Neutrophil (primary cell): ENCODE data around the gene SHC2.

Experiments used
- H3K27ac ChIP-seq: fragments of 200-600 bp; sonication (generic); 2 replicates; pipeline ENCODE4 v1.5.1; 2016; ENCODE audit warnings: mild to moderate bottlenecking, moderate library complexity
- H3K27me3 ChIP-seq: fragments of 200-600 bp; sonication (generic); 2 replicates; pipeline ENCODE4 v1.6.0; 2016; ENCODE audit warnings: mild to moderate bottlenecking
- H3K36me3 ChIP-seq: fragments of 200-600 bp; sonication (generic); 2 replicates; pipeline ENCODE4 v1.5.1; 2017
- H3K4me1 ChIP-seq, 2 experiments: fragments of 200-600 bp in 1 of 2; sonication (generic) in 1 of 2; 1 replicate in 1 of 2; 2 replicates in 1 of 2; pipeline versions ENCODE4 v1.5.1 to v1.6.1; 2013 to 2016; ENCODE audit warnings: low read depth in 1 of 2, low read length in 1 of 2, mild to moderate bottlenecking in 1 of 2, moderate library complexity in 1 of 2; ENCODE audit not compliant: control insufficient read depth in 1 of 2, insufficient read depth in 1 of 2
- H3K4me3 ChIP-seq, 2 experiments: fragments of 200-600 bp in 1 of 2; sonication (generic) in 1 of 2; 1 replicate in 1 of 2; 2 replicates in 1 of 2; pipeline ENCODE4 v1.5.1; 2013 to 2016; ENCODE audit warnings: low read depth in 1 of 2, low read length in 1 of 2, mild to moderate bottlenecking in 1 of 2, moderate library complexity in 1 of 2
- H3K9me3 ChIP-seq: fragments of 200-600 bp; sonication (generic); 2 replicates; pipeline ENCODE4 v1.5.1; 2016
- CTCF ChIP-seq: fragments of 200-600 bp; sonication (generic); IDR thresholded peaks from 2 replicates; pipeline ENCODE4 v1.5.1; 2016; ENCODE audit warnings: antibody characterized with exemption

SHC2 gene

GRCh38 chr19:374183-374885 lies 86.5 kb downstream of the SHC2 start:
- no peaks in the 10 kb centered on the region for H3K4me1 ChIP-seq
- TF ChIP-seq CTCF: no peak
- H3K27ac ChIP-seq: no peak overlapping the region
- no peaks in the 10 kb centered on the region for H3K9me3 ChIP-seq
- H3K36me3 ChIP-seq: no peaks in the 10 kb centered on the region
- no peak overlapping the region for H3K4me3 ChIP-seq
- peaks cover 24% of the 10 kb centered on the region for H3K27me3 ChIP-seq

GRCh38 chr19:373391-374182 lies 87.2 kb downstream of the SHC2 start:
- TF ChIP-seq CTCF: no peak
- Histone ChIP-seq H3K4me1 (no peaks in the 10 kb centered on the region), H3K27me3 (peaks cover 27% of the 10 kb centered on the region), H3K4me3 (no peak overlapping the region), H3K9me3 (no peaks in the 10 kb centered on the region), H3K27ac (no peak overlapping the region), H3K36me3 (no peaks in the 10 kb centered on the region)

GRCh38 chr19:372306-372890 lies 88.4 kb downstream of the SHC2 start:
- Histone ChIP-seq H3K27me3 (peaks cover 38% of the 10 kb centered on the region), H3K4me1 (no peaks in the 10 kb centered on the region), H3K36me3 (no peaks in the 10 kb centered on the region), H3K4me3 (no peak overlapping the region), H3K27ac (no peak overlapping the region), H3K9me3 (no peaks in the 10 kb centered on the region)
- TF ChIP-seq CTCF: no peak

- Histone ChIP-seq H3K4me1 (no peaks in the 10 kb centered on the region), H3K27me3 (peaks cover 38% of the 10 kb centered on the region), H3K9me3 (no peaks in the 10 kb centered on the region), H3K27ac (no peak overlapping the region), H3K4me3 (no peak overlapping the region), H3K36me3 (no peaks in the 10 kb centered on the region)
- TF ChIP-seq CTCF: no peak
Measured at GRCh38 chr19:371501-372168, 89.2 kb downstream of the SHC2 start.

GRCh38 chr19:370641-371330 lies 90.0 kb downstream of the SHC2 start:
- no peak overlapping the region for H3K27ac ChIP-seq
- no peak for TF ChIP-seq CTCF
- H3K4me3 ChIP-seq: no peak overlapping the region
- no peaks in the 10 kb centered on the region for H3K36me3 ChIP-seq
- no peaks in the 10 kb centered on the region for H3K9me3 ChIP-seq
- H3K27me3 ChIP-seq: peaks cover 38% of the 10 kb centered on the region
- no peaks in the 10 kb centered on the region for H3K4me1 ChIP-seq
